ENCODE results near the gene SLCO1B3.

The SLCO1B3 gene

GRCh38 chr12:20792971-20793370, 17.5 kb upstream of the SLCO1B3 start:
- no peak for TF ChIP-seq EZH2 (IDR thresholded peaks at IDR 0.05; ENCODE audit: borderline replicate concordance, low read length)
- TF ChIP-seq CTCF (IDR thresholded peaks at IDR 0.05; ENCODE audit: low read length): no peak
- Histone ChIP-seq H3K9ac (ENCODE audit: low read length) (no peak overlapping the region), H2AFZ (ENCODE audit: low read length) (no peak overlapping the region)

GRCh38 chr12:20798554-20798953, 12.0 kb upstream of the SLCO1B3 start:
- TF ChIP-seq CTCF (IDR thresholded peaks at IDR 0.05; ENCODE audit: low read length): peak; percentile 24; the same call in 1 of the 2 replicates
- no peak for TF ChIP-seq EZH2 (IDR thresholded peaks at IDR 0.05; ENCODE audit: borderline replicate concordance, low read length)
- H2AFZ ChIP-seq (ENCODE audit: low read length): no peak overlapping the region
- H3K4me2 ChIP-seq (ENCODE audit: low read length): no peak overlapping the region
- H3K27me3 ChIP-seq (ENCODE audit: insufficient read depth, low read length): no peaks in the 10 kb centered on the region
- H3K9me2 ChIP-seq (ENCODE audit: low read depth, low read length): no peaks in the 10 kb centered on the region
- H3F3A ChIP-seq (ENCODE audit: insufficient read depth, low read length): no peaks in the 10 kb centered on the region
- no peaks in the 10 kb centered on the region for H3K79me2 ChIP-seq (ENCODE audit: insufficient read depth, low read length)
- H4K20me1 ChIP-seq (ENCODE audit: insufficient read depth, low read length): no peaks in the 10 kb centered on the region
- H3K27ac ChIP-seq (ENCODE audit: low read depth, low read length, poor library complexity, severe bottlenecking): no peak overlapping the region
- H3K4me1 ChIP-seq (ENCODE audit: insufficient read depth, low read length, severe bottlenecking): no peaks in the 10 kb centered on the region
- no peak overlapping the region for H3K4me3 ChIP-seq (ENCODE audit: low read depth, low read length, poor library complexity, severe bottlenecking)
- no peaks in the 10 kb centered on the region for H3K9me3 ChIP-seq (ENCODE audit: low read length)
- no peak overlapping the region for H3K9ac ChIP-seq (ENCODE audit: low read length)
- H3K36me3 ChIP-seq (ENCODE audit: insufficient read depth, low read length): no peaks in the 10 kb centered on the region

More at GRCh38 chr12:20792971-20793370, 17.5 kb upstream of the SLCO1B3 start:
- Histone ChIP-seq H3K36me3 (ENCODE audit: insufficient read depth, low read length) (no peaks in the 10 kb centered on the region), H4K20me1 (ENCODE audit: insufficient read depth, low read length) (no peaks in the 10 kb centered on the region), H3K9me2 (ENCODE audit: low read depth, low read length) (no peaks in the 10 kb centered on the region), H3F3A (ENCODE audit: insufficient read depth, low read length) (no peaks in the 10 kb centered on the region), H3K4me1 (ENCODE audit: insufficient read depth, low read length, severe bottlenecking) (no peaks in the 10 kb centered on the region), H3K79me2 (ENCODE audit: insufficient read depth, low read length) (no peaks in the 10 kb centered on the region), H3K4me2 (ENCODE audit: low read length) (no peak overlapping the region), H3K27ac (ENCODE audit: low read depth, low read length, poor library complexity, severe bottlenecking) (no peak overlapping the region), H3K4me3 (ENCODE audit: low read depth, low read length, poor library complexity, severe bottlenecking) (no peak overlapping the region), H3K9me3 (ENCODE audit: low read length) (no peaks in the 10 kb centered on the region), H3K27me3 (ENCODE audit: insufficient read depth, low read length) (no peaks in the 10 kb centered on the region)

- no peak overlapping the region for H3K27ac ChIP-seq (ENCODE audit: low read depth, low read length, poor library complexity, severe bottlenecking)
- H3K27me3 ChIP-seq (ENCODE audit: insufficient read depth, low read length): no peaks in the 10 kb centered on the region
- no peaks in the 10 kb centered on the region for H3K79me2 ChIP-seq (ENCODE audit: insufficient read depth, low read length)
- H3K9ac ChIP-seq (ENCODE audit: low read length): no peak overlapping the region
- TF ChIP-seq EZH2 (IDR thresholded peaks at IDR 0.05; ENCODE audit: borderline replicate concordance, low read length): no peak
- no peak for TF ChIP-seq CTCF (IDR thresholded peaks at IDR 0.05; ENCODE audit: low read length)
- no peaks in the 10 kb centered on the region for H4K20me1 ChIP-seq (ENCODE audit: insufficient read depth, low read length)
- no peak overlapping the region for H2AFZ ChIP-seq (ENCODE audit: low read length)
- no peaks in the 10 kb centered on the region for H3K9me2 ChIP-seq (ENCODE audit: low read depth, low read length)
- no peaks in the 10 kb centered on the region for H3K9me3 ChIP-seq (ENCODE audit: low read length)
- no peak overlapping the region for H3K4me3 ChIP-seq (ENCODE audit: low read depth, low read length, poor library complexity, severe bottlenecking)
- H3K4me2 ChIP-seq (ENCODE audit: low read length): no peak overlapping the region
- H3K36me3 ChIP-seq (ENCODE audit: insufficient read depth, low read length): no peaks in the 10 kb centered on the region
- no peaks in the 10 kb centered on the region for H3K4me1 ChIP-seq (ENCODE audit: insufficient read depth, low read length, severe bottlenecking)
- no peaks in the 10 kb centered on the region for H3F3A ChIP-seq (ENCODE audit: insufficient read depth, low read length)
Observed at GRCh38 chr12:20800160-20800559, 10.3 kb upstream of the SLCO1B3 start.

Data from OCI-LY1 (cell line).